ENCODE data around the gene ANTXR1. TPM values are rescaled to one million over a fixed set of nuclear protein-coding genes. Genes with fewer than 3 reads are reported as not detected.

Gene ANTXR1
- total and polyA plus RNA-seq, 2 of the 8 experiments (the other 6 are each of a cell fraction or from before 2014, with no cell fraction given): 15.8 to 44.3 TPM

- no peaks in the 10 kb centered on the region for H3K79me2 ChIP-seq (ENCODE audit: control insufficient read depth in 1 of 2, insufficient read depth in 2 of 2, low read length in 2 of 2)
- FAIRE-seq (no peak), DNase-seq (ENCODE audit: low read depth in 1 of 2, low spot score in 2 of 2) (no peak)
- H3K18ac ChIP-seq (ENCODE audit: extremely low read depth, low read length): no peak overlapping the region
- H3K56ac ChIP-seq (replicated peaks; ENCODE audit: insufficient read length, low read depth, low read length): no peak overlapping the region
- H4K5ac ChIP-seq (ENCODE audit: insufficient read length, low read depth, low read length): no peak overlapping the region
- no peak overlapping the region for H2BK120ac ChIP-seq (replicated peaks; ENCODE audit: low read depth, low read length)
- no peak overlapping the region for H2AK5ac ChIP-seq (ENCODE audit: low read depth, low read length)
- H4K8ac ChIP-seq (ENCODE audit: extremely low read depth, insufficient read depth, low read length): no peak overlapping the region
- no peaks in the 10 kb centered on the region for H3K27me3 ChIP-seq (replicated peaks in 1 of 4; ENCODE audit: control insufficient read depth in 3 of 4, extremely low read depth in 1 of 4, insufficient read depth in 3 of 4, low read length in 3 of 4)
- no peaks in the 10 kb centered on the region; a peak in 1 of 8 replicates for H3K36me3 ChIP-seq (ENCODE audit: control insufficient read depth in 2 of 4, insufficient read depth in 4 of 4, low read length in 3 of 4)
- CTCF ChIA-PET (ENCODE audit: partially characterized antibody): interaction anchor here (1.3 kb wide), 1 partner anchor 110 kb away, joined by 3 read pairs; no protein-coding TSS in a partner anchor
- no peak overlapping the region for H3K23ac ChIP-seq (ENCODE audit: insufficient read length)
- H3K27ac ChIP-seq (ENCODE audit: low read depth, low read length): no peak overlapping the region
- WGBS, 2 experiments (ENCODE audit: extremely low coverage in 1 of 2, insufficient coverage in 1 of 2, insufficient read length in 1 of 2, insufficient replicate concordance in 2 of 2, low coverage in 1 of 2, low lambda C conversion rate in 2 of 2, missing lambda C conversion rate in 1 of 2): 89% methylated on average over 9 of the region's 9 CpGs; no CpG with 5 or more reads in 1 of the 2 experiments
- no peak overlapping the region for H2BK5ac ChIP-seq (ENCODE audit: low read depth, low read length)
- no peak overlapping the region for H3K14ac ChIP-seq (ENCODE audit: insufficient read length)
- H3K79me1 ChIP-seq (ENCODE audit: low read depth, low read length): no peaks in the 10 kb centered on the region
- H2BK15ac ChIP-seq (ENCODE audit: low read length): no peak overlapping the region
- no peaks in the 10 kb centered on the region; a peak in 1 of 7 replicates for H3K4me1 ChIP-seq (replicated peaks in 1 of 4; ENCODE audit: control insufficient read depth in 3 of 4, insufficient read depth in 4 of 4, low read length in 3 of 4)
- H3K4me2 ChIP-seq (ENCODE audit: insufficient read depth in 1 of 2, low read depth in 2 of 2, low read length in 2 of 2): no peak overlapping the region
- no peak overlapping the region for H2BK12ac ChIP-seq (ENCODE audit: low read depth, low read length)
- H2BK20ac ChIP-seq (ENCODE audit: low read length): no peak overlapping the region
- no peak overlapping the region for H3K4ac ChIP-seq (replicated peaks; ENCODE audit: insufficient read length, low read depth, low read length)
- no peaks in the 10 kb centered on the region for H4K20me1 ChIP-seq (replicated peaks in 1 of 2; ENCODE audit: control insufficient read depth in 1 of 2, insufficient read depth in 2 of 2, low read length in 2 of 2)
- POLR2A ChIA-PET (ENCODE audit: partially characterized antibody): no interaction called here
- H3K4me3 ChIP-seq (ENCODE audit: extremely low read depth in 1 of 4, insufficient read depth in 2 of 4, low read depth in 3 of 4, low read length in 4 of 4): no peak overlapping the region
- H2AFZ ChIP-seq (ENCODE audit: low read length): no peak overlapping the region
- H4K91ac ChIP-seq (replicated peaks; ENCODE audit: insufficient read length, low read length): no peak overlapping the region
- no peaks in the 10 kb centered on the region for H3K9me3 ChIP-seq (ENCODE audit: insufficient read depth in 2 of 2, low read depth in 1 of 2, low read length in 1 of 2)
- TF ChIP-seq SIX5 (IDR thresholded peaks at IDR 0.05; ENCODE audit: low read depth, low read length): no peak
- TF ChIP-seq BACH1 (IDR thresholded peaks at IDR 0.05; ENCODE audit: low read length): no peak
- TF ChIP-seq CEBPB (IDR thresholded peaks at IDR 0.05; ENCODE audit: low read depth, low read length): peak; percentile 37; the same call in 1 of the 2 replicates
- no peaks in the 10 kb centered on the region for H3K23me2 ChIP-seq (ENCODE audit: low read depth, low read length)
- H3K9ac ChIP-seq (replicated peaks in 1 of 4; ENCODE audit: extremely low read depth in 1 of 4, low read depth in 3 of 4, low read length in 3 of 4): no peak overlapping the region
Measured at GRCh38 chr2:69196327-69197117, 183.5 kb downstream of the ANTXR1 start.

Data from H1 (cell line).